Hepatocyte (in vitro differentiated cells): Measurements from ENCODE around the gene DPF3. TPM values are rescaled to one million over a fixed set of nuclear protein-coding genes. Genes with fewer than 3 reads are reported as not detected.

Source experiments
- DNase-seq: peaks from one replicate; pipeline ENCODE4 v3.0.0-alpha.2; 2016; ENCODE audit warnings: low spot score
- H2AFZ ChIP-seq: fragments of 200-600 bp; sonication (generic); 2 replicates; pipeline ENCODE4 v1.6.0; 2016; ENCODE audit warnings: antibody characterized with exemption, mild to moderate bottlenecking
- H3K27ac ChIP-seq: fragments of 200-600 bp; sonication (generic); 2 replicates; pipeline ENCODE4 v1.5.1; 2016; ENCODE audit warnings: mild to moderate bottlenecking
- H3K27me3 ChIP-seq: fragments of 200-600 bp; sonication (generic); 2 replicates; pipeline ENCODE4 v1.6.1; 2016
- H3K36me3 ChIP-seq: fragments of 200-600 bp; sonication (generic); replicated peaks from 2 replicates; pipeline ENCODE4 v1.5.1; 2016; ENCODE audit warnings: low read depth; ENCODE audit not compliant: insufficient read depth
- H3K4me1 ChIP-seq: fragments of 200-600 bp; sonication (generic); 2 replicates; pipeline ENCODE4 v1.5.1; 2016; ENCODE audit warnings: mild to moderate bottlenecking, moderate library complexity; ENCODE audit not compliant: insufficient read depth
- H3K4me2 ChIP-seq: fragments of 200-600 bp; sonication (generic); 2 replicates; pipeline ENCODE4 v1.6.0; 2016
- H3K4me3 ChIP-seq: fragments of 200-600 bp; sonication (generic); 2 replicates; pipeline ENCODE4 v1.5.1; 2016; ENCODE audit warnings: mild to moderate bottlenecking
- H3K79me2 ChIP-seq: fragments of 200-600 bp; sonication (generic); 2 replicates; pipeline ENCODE4 v1.6.0; 2017; ENCODE audit warnings: mild to moderate bottlenecking
- H3K9me2 ChIP-seq: fragments of 200-600 bp; sonication (generic); replicated peaks from 2 replicates; pipeline ENCODE4 v1.6.0; 2017; ENCODE audit warnings: mild to moderate bottlenecking; ENCODE audit not compliant: insufficient read depth
- H3K9me3 ChIP-seq: fragments of 200-600 bp; sonication (generic); 2 replicates; pipeline ENCODE4 v1.5.1; 2016; ENCODE audit warnings: low read depth, mild to moderate bottlenecking
- H4K20me1 ChIP-seq: fragments of 200-600 bp; sonication (generic); 2 replicates; pipeline ENCODE4 v1.6.0; 2016; ENCODE audit warnings: mild to moderate bottlenecking; ENCODE audit not compliant: insufficient read depth, poor library complexity, severe bottlenecking
- CTCF ChIP-seq: fragments of 200-600 bp; sonication (generic); IDR thresholded peaks from 2 replicates; pipeline ENCODE4 v1.5.1; 2016; ENCODE audit warnings: antibody characterized with exemption, mild to moderate bottlenecking; ENCODE audit not compliant: poor library complexity
- EZH2 ChIP-seq: fragments of 200-600 bp; sonication (generic); IDR thresholded peaks from 2 replicates; pipeline ENCODE4 v1.6.1; 2016; ENCODE audit warnings: antibody characterized with exemption, mild to moderate bottlenecking, borderline replicate concordance
- EZH2phosphoT487 ChIP-seq: fragments of 200-600 bp; sonication (generic); IDR thresholded peaks from one replicate; pipeline ENCODE4 v1.6.1; 2018; ENCODE audit warnings: antibody characterized with exemption, mild to moderate bottlenecking, low read depth, moderate library complexity; ENCODE audit not compliant: unreplicated experiment, severe bottlenecking
- whole genome bisulfite sequencing: methylation state at CpG from one replicate; pipeline ENCODE4 v1.1.6; 2016; ENCODE audit warnings: low lambda C conversion rate; ENCODE audit errors: missing lambda C conversion rate; 5-methylcytosine and 5-hydroxymethylcytosine counted together
- polyA plus RNA-seq: library from polyadenylated mRNA; unstranded; fragments of >200 nt; fragmentation: Nextera tagmentation; extraction: Ambion mirVana; gene quantifications from 2 replicates; pipeline ENCODE4 v1.2.1, GENCODE V29; 2016
- total RNA-seq: library from RNA; depleted of rRNA; stranded (reverse); fragments of >200 nt; gene quantifications from 2 replicates; pipeline ENCODE4 v1.2.3, GENCODE V29; 2014

DPF3 gene
- total and polyA plus RNA-seq, 2 experiments from 2014 or later = 0.21 to 0.47 TPM

- Histone ChIP-seq H4K20me1 (no peaks in the 10 kb centered on the region), H3K9me3 (no peaks in the 10 kb centered on the region), H3K79me2 (no peaks in the 10 kb centered on the region), H2AFZ (no peak overlapping the region), H3K27ac (no peak overlapping the region), H3K4me3 (no peak overlapping the region), H3K9me2 (no peaks in the 10 kb centered on the region), H3K27me3 (no peaks in the 10 kb centered on the region), H3K4me1 (no peaks in the 10 kb centered on the region), H3K4me2 (no peak overlapping the region), H3K36me3 (no peaks in the 10 kb centered on the region)
- TF ChIP-seq CTCF = no peak
- no peak for TF ChIP-seq EZH2phosphoT487
- TF ChIP-seq EZH2 = no peak
- no peak for DNase-seq
- WGBS = 77% methylated on average over 7 of the region's 7 CpGs
These were observed 178.6 kb downstream of the DPF3 start for GRCh38 chr14:72715215-72715849.

- no peak overlapping the region for H2AFZ ChIP-seq
These were observed 179.1 kb downstream of the DPF3 start for GRCh38 chr14:72714871-72715214.

GRCh38 chr14:72714094-72714493 is 179.8 kb downstream of the DPF3 start:
- Histone ChIP-seq H3K27me3 (no peaks in the 10 kb centered on the region), H3K36me3 (no peaks in the 10 kb centered on the region), H3K9me2 (no peaks in the 10 kb centered on the region), H3K79me2 (no peaks in the 10 kb centered on the region), H3K4me3 (no peak overlapping the region), H3K4me2 (no peak overlapping the region), H3K9me3 (no peaks in the 10 kb centered on the region), H3K4me1 (no peaks in the 10 kb centered on the region), H2AFZ (no peak overlapping the region), H4K20me1 (no peaks in the 10 kb centered on the region), H3K27ac (no peak overlapping the region)
- WGBS = 94% methylated on average over 14 of the region's 14 CpGs
- no peak for TF ChIP-seq EZH2phosphoT487
- TF ChIP-seq CTCF = no peak
- TF ChIP-seq EZH2 = no peak
- no peak for DNase-seq

More at GRCh38 chr14:72714871-72715214, 179.1 kb downstream of the DPF3 start:
- no peaks in the 10 kb centered on the region for H3K9me3 ChIP-seq
- H4K20me1 ChIP-seq = no peaks in the 10 kb centered on the region
- no peaks in the 10 kb centered on the region for H3K79me2 ChIP-seq
- no peak overlapping the region for H3K27ac ChIP-seq
- H3K4me3 ChIP-seq = no peak overlapping the region
- no peaks in the 10 kb centered on the region for H3K36me3 ChIP-seq
- no peak for TF ChIP-seq EZH2phosphoT487
- TF ChIP-seq EZH2 = no peak
- TF ChIP-seq CTCF = no peak
- 77% methylated on average over 8 of the region's 8 CpGs for WGBS
- H3K4me2 ChIP-seq = no peak overlapping the region
- no peak for DNase-seq
- no peaks in the 10 kb centered on the region for H3K9me2 ChIP-seq
- no peaks in the 10 kb centered on the region for H3K4me1 ChIP-seq
- no peaks in the 10 kb centered on the region for H3K27me3 ChIP-seq

- H3K9me2 ChIP-seq = no peaks in the 10 kb centered on the region
- H3K27me3 ChIP-seq = no peaks in the 10 kb centered on the region
- TF ChIP-seq CTCF (no peak), EZH2 (no peak), EZH2phosphoT487 (no peak)
- DNase-seq = no peak
- no peaks in the 10 kb centered on the region for H3K36me3 ChIP-seq
- WGBS = 89% methylated on average over 12 of the region's 12 CpGs
- H3K9me3 ChIP-seq = no peaks in the 10 kb centered on the region
- no peaks in the 10 kb centered on the region for H3K79me2 ChIP-seq
- H2AFZ ChIP-seq = no peak overlapping the region
- H3K4me3 ChIP-seq = no peak overlapping the region
- no peaks in the 10 kb centered on the region for H3K4me1 ChIP-seq
- no peak overlapping the region for H3K4me2 ChIP-seq
- H3K27ac ChIP-seq = no peak overlapping the region
- no peaks in the 10 kb centered on the region for H4K20me1 ChIP-seq
These were observed 182.0 kb downstream of the DPF3 start for GRCh38 chr14:72711936-72712335.
